Measurements from ENCODE around the gene PTPRD.

- TF ChIP-seq, protein P1, sequence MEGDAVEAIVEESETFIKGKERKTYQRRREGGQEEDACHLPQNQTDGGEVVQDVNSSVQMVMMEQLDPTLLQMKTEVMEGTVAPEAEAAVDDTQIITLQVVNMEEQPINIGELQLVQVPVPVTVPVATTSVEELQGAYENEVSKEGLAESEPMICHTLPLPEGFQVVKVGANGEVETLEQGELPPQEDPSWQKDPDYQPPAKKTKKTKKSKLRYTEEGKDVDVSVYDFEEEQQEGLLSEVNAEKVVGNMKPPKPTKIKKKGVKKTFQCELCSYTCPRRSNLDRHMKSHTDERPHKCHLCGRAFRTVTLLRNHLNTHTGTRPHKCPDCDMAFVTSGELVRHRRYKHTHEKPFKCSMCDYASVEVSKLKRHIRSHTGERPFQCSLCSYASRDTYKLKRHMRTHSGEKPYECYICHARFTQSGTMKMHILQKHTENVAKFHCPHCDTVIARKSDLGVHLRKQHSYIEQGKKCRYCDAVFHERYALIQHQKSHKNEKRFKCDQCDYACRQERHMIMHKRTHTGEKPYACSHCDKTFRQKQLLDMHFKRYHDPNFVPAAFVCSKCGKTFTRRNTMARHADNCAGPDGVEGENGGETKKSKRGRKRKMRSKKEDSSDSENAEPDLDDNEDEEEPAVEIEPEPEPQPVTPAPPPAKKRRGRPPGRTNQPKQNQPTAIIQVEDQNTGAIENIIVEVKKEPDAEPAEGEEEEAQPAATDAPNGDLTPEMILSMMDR (IDR thresholded peaks at IDR 0.05) = no peak
- TF ChIP-seq EZH2 (IDR thresholded peaks at IDR 0.05; ENCODE audit: borderline replicate concordance, insufficient read depth, low read depth, low read length, poor library complexity, severe bottlenecking) = no peak
Measured at GRCh38 chr9:9893837-9894236, 719.0 kb downstream of the PTPRD start.

All from B cell (primary cell).